Psoas muscle (tissue), 8 donors: Measurements from ENCODE around the gene ARHGAP15. TPM values are rescaled to one million over a fixed set of nuclear protein-coding genes. Genes with fewer than 3 reads are reported as not detected.

ENCODE experiments used
- ATAC-seq, 4 donors: fragments of 200-7000 bp; cut with Tn5 transposase; one replicate each; pipeline ENCODE4 v1.9.1; 2020; ENCODE audit warnings: moderate library complexity in 3 of 4, mild to moderate bottlenecking in 2 of 4
- DNase-seq, 2 donors: peaks; one replicate each; pipeline ENCODE4 v3.0.0-alpha.2; 2020
- H3K27ac ChIP-seq: fragments of 200-600 bp; one replicate; pipeline ENCODE4 v1.8.0; 2022
- H3K27me3 ChIP-seq, 3 donors: fragments of 200-600 bp in 1 of 3; one replicate each; pipeline versions ENCODE4 v1.6.1 to v1.8.0; 2013 to 2022; ENCODE audit warnings: low read length in 2 of 3, mild to moderate bottlenecking in 2 of 3, moderate library complexity in 1 of 3; ENCODE audit not compliant: insufficient read depth in 3 of 3
- H3K36me3 ChIP-seq, 2 donors: fragments of 200-600 bp in 1 of 2; one replicate each; pipeline versions ENCODE4 v1.6.1 to v1.8.0; 2013 to 2022; ENCODE audit warnings: low read depth in 1 of 2, mild to moderate bottlenecking in 1 of 2, moderate library complexity in 1 of 2; ENCODE audit not compliant: insufficient read depth in 1 of 2
- H3K4me1 ChIP-seq: fragments of 200-600 bp; one replicate; pipeline ENCODE4 v1.8.0; 2022
- H3K4me3 ChIP-seq: fragments of 200-600 bp; one replicate; pipeline ENCODE4 v1.8.0; 2022; ENCODE audit warnings: mild to moderate bottlenecking
- H3K9me3 ChIP-seq: fragments of 200-600 bp; one replicate; pipeline ENCODE4 v1.8.0; 2022
- CTCF ChIP-seq: fragments of 200-600 bp; IDR thresholded peaks from one replicate; pipeline ENCODE4 v1.8.0; 2022; ENCODE audit warnings: antibody characterized with exemption
- WGBS, 3 donors: extraction: QIAGEN DNeasy Blood & Tissue Kit; methylation state at CpG; one replicate each; pipeline versions ENCODE4 v1.1.6 to v1.1.7; 2013; 5-methylcytosine and 5-hydroxymethylcytosine counted together
- intact Hi-C, 2 donors: fragments of 100-400 bp; cut with DNase I; formaldehyde crosslinking; loops; one replicate each; pipeline versions ENCODE4 v1.11.0 to v1.14.2; 2022
- polyA plus RNA-seq, 3 donors: library from polyadenylated mRNA; stranded (reverse); fragments of 200-250 nt; gene quantifications; one replicate each; pipeline ENCODE4 v1.2.3, GENCODE V29; 2013
- total RNA-seq, 4 donors: library from RNA; stranded (reverse); fragmentation: NEBNext Ultra II Directional in 2 of 4; extraction: Animal tissue kit (Norgen Biotek cat#: 25700) in 2 of 4; gene quantifications; one replicate each; pipeline versions ENCODE4 v1.2.1 to v1.2.4, GENCODE V29; 2021 to 2023
- donor health status: healthy with polysubstance abuse.
- donor health status: DM: no; HTN: no; CAD: no; lungs with moderate emphysema.
- donor health status: Bipolar disorder and iron deficiency.
- donor health status: healthy.
- donor health status: DM: yes; HTN: yes; CAD: no.
- donor health status: DM: no; HTN: no; CAD: no.
- donor health status: DM: no; HTN: no; CAD: no.
- donor health status: DM: yes; HTN: yes; CAD: no.

ARHGAP15 gene
- total and polyA plus RNA-seq, 7 donors, result 0.49 to 3.1 (median 0.95) TPM

- Histone ChIP-seq H3K4me1 (no peaks in the 10 kb centered on the region), H3K36me3 (no peaks in the 10 kb centered on the region), H3K27ac (no peak overlapping the region), H3K9me3 (no peaks in the 10 kb centered on the region), H3K4me3 (no peak overlapping the region), H3K27me3 (no peaks in the 10 kb centered on the region)
- no peak for TF ChIP-seq CTCF
- DNase-seq, result no peak
- intact Hi-C loops, result no loop called here
- no peak for ATAC-seq
- 89 to 90% (median 90%) methylated on average over 4 of the region's 4 CpGs for WGBS, 3 donors
Measured at GRCh38 chr2:143776526-143777297, 647.5 kb downstream of the ARHGAP15 start.

- Histone ChIP-seq H3K27ac (no peak overlapping the region), H3K36me3 (no peaks in the 10 kb centered on the region), H3K27me3 (no peaks in the 10 kb centered on the region), H3K4me1 (no peaks in the 10 kb centered on the region), H3K9me3 (no peaks in the 10 kb centered on the region), H3K4me3 (no peak overlapping the region)
- ATAC-seq, result no peak
- intact Hi-C loops, result no loop called here
- TF ChIP-seq CTCF, result no peak
- WGBS, 3 donors, result 35 to 52% (median 40%) methylated on average over 3 of the region's 3 CpGs
- DNase-seq, result no peak
Measured at GRCh38 chr2:143779021-143779420, 649.8 kb downstream of the ARHGAP15 start.

GRCh38 chr2:143786026-143786765, 657.0 kb downstream of the ARHGAP15 start:
- 46 to 49% (median 47%) methylated on average over 5 of the region's 5 CpGs for WGBS, 3 donors
- Histone ChIP-seq H3K9me3 (no peaks in the 10 kb centered on the region), H3K4me1 (no peaks in the 10 kb centered on the region), H3K4me3 (no peak overlapping the region), H3K36me3 (no peaks in the 10 kb centered on the region), H3K27me3 (peaks cover 0 to 2% (median 0%) of the 10 kb centered on the region in 3 donors), H3K27ac (no peak overlapping the region)
- intact Hi-C loops, result no loop called here
- no peak for DNase-seq
- TF ChIP-seq CTCF, result no peak
- ATAC-seq, result no peak

GRCh38 chr2:143787674-143788073, 658.5 kb downstream of the ARHGAP15 start:
- no peak for TF ChIP-seq CTCF
- Histone ChIP-seq H3K4me3 (no peak overlapping the region), H3K36me3 (no peaks in the 10 kb centered on the region), H3K4me1 (no peaks in the 10 kb centered on the region), H3K27ac (no peak overlapping the region), H3K27me3 (peaks cover 0 to 2% (median 0%) of the 10 kb centered on the region in 3 donors), H3K9me3 (no peaks in the 10 kb centered on the region)
- no peak for ATAC-seq
- no peak for DNase-seq
- WGBS, 3 donors, result 95 to 96% (median 96%) methylated on average over 2 of the region's 2 CpGs
- intact Hi-C loops, result no loop called here
